Measurements from ENCODE around the gene MMS22L. TPM values are rescaled to one million over a fixed set of nuclear protein-coding genes. Genes with fewer than 3 reads are reported as not detected.

MMS22L gene
- total and polyA plus RNA-seq, 7 donors, result 0.60 to 9.7 (median 5.4) TPM

DNA sequence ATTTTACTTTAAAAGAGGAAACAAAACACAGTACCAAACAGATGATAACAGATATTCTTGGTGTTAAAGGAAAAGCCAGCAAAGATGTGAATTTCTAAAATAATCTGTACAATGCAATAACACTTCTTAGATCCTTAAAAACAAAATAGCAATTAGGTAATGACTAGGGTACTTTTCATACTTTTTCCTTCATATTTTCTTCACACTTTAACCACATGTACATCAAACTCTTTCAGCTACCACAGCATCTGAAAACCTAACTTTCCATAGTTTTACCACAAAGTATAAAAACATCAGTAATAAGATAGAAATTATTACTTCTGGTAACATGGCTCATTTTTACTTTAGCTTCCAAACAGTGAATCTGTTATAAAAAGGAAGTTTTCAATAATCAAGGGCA, 141.3 kb downstream of the MMS22L start:
- TF ChIP-seq POLR2A (IDR thresholded peaks at IDR 0.05), result no peak
- TF ChIP-seq EP300 (IDR thresholded peaks at IDR 0.05), result no peak
- TF ChIP-seq, protein P1, sequence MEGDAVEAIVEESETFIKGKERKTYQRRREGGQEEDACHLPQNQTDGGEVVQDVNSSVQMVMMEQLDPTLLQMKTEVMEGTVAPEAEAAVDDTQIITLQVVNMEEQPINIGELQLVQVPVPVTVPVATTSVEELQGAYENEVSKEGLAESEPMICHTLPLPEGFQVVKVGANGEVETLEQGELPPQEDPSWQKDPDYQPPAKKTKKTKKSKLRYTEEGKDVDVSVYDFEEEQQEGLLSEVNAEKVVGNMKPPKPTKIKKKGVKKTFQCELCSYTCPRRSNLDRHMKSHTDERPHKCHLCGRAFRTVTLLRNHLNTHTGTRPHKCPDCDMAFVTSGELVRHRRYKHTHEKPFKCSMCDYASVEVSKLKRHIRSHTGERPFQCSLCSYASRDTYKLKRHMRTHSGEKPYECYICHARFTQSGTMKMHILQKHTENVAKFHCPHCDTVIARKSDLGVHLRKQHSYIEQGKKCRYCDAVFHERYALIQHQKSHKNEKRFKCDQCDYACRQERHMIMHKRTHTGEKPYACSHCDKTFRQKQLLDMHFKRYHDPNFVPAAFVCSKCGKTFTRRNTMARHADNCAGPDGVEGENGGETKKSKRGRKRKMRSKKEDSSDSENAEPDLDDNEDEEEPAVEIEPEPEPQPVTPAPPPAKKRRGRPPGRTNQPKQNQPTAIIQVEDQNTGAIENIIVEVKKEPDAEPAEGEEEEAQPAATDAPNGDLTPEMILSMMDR (IDR thresholded peaks at IDR 0.05), result no peak
- no peak for TF ChIP-seq POLR2AphosphoS5 (IDR thresholded peaks at IDR 0.05)
- H3K4me3 ChIP-seq, result no peak overlapping the region
- no peaks in the 10 kb centered on the region for H3K9me3 ChIP-seq
- H3K4me1 ChIP-seq, result peaks cover 0 to 2% (median 0%) of the 10 kb centered on the region in 4 donors
- H3K27me3 ChIP-seq, result no peaks in the 10 kb centered on the region
- no peak for DNase-seq
- intact Hi-C loops (cut with DNase I), result no loop called here
- no peaks in the 10 kb centered on the region for H3K36me3 ChIP-seq
- H3K27ac ChIP-seq, result no peak overlapping the region

- Histone ChIP-seq H3K9me3 (no peaks in the 10 kb centered on the region), H3K27ac (no peak overlapping the region), H3K4me1 (peaks cover 0 to 2% (median 0%) of the 10 kb centered on the region in 4 donors), H3K4me3 (no peak overlapping the region), H3K36me3 (no peaks in the 10 kb centered on the region), H3K27me3 (no peaks in the 10 kb centered on the region)
- intact Hi-C loops (cut with DNase I), result no loop called here
- no peak for DNase-seq
- TF ChIP-seq POLR2AphosphoS5 (IDR thresholded peaks at IDR 0.05) (no peak), EP300 (IDR thresholded peaks at IDR 0.05) (no peak), POLR2A (IDR thresholded peaks at IDR 0.05) (no peak)
- TF ChIP-seq, protein P1 (IDR thresholded peaks at IDR 0.05), result no peak
- WGBS, 2 donors, result 89 to 91% methylated on average over 1 of the region's 1 CpG
Measured at GRCh38 chr6:97138581-97138980, 144.4 kb downstream of the MMS22L start.

- intact Hi-C loops (cut with DNase I), result no loop called here
- Histone ChIP-seq H3K27me3 (no peaks in the 10 kb centered on the region), H3K4me1 (peaks cover 0 to 2% (median 0%) of the 10 kb centered on the region in 4 donors), H3K36me3 (no peaks in the 10 kb centered on the region), H3K4me3 (no peak overlapping the region), H3K27ac (no peak overlapping the region), H3K9me3 (no peaks in the 10 kb centered on the region)
- no peak for DNase-seq
- 75 to 83% methylated on average over 7 of the region's 7 CpGs for whole genome bisulfite sequencing, 2 donors
- TF ChIP-seq, protein P1 (IDR thresholded peaks at IDR 0.05), result no peak
- TF ChIP-seq EP300 (IDR thresholded peaks at IDR 0.05), result no peak
Measured at GRCh38 chr6:97136626-97137358, 146.2 kb downstream of the MMS22L start.

- Histone ChIP-seq H3K36me3 (no peaks in the 10 kb centered on the region), H3K4me3 (no peak overlapping the region), H3K4me1 (no peaks in the 10 kb centered on the region), H3K27me3 (no peaks in the 10 kb centered on the region), H3K27ac (no peak overlapping the region), H3K9me3 (no peaks in the 10 kb centered on the region)
- TF ChIP-seq POLR2A (IDR thresholded peaks at IDR 0.05) (no peak), EP300 (IDR thresholded peaks at IDR 0.05) (no peak), POLR2AphosphoS5 (IDR thresholded peaks at IDR 0.05) (no peak)
- TF ChIP-seq, protein P1 (IDR thresholded peaks at IDR 0.05), result no peak
- DNase-seq, result no peak
- 42 to 64% methylated on average over 1 of the region's 1 CpG for WGBS, 2 donors
- intact Hi-C loops (cut with DNase I), result no loop called here
Measured at GRCh38 chr6:97133067-97133466, 149.9 kb downstream of the MMS22L start.

DNA sequence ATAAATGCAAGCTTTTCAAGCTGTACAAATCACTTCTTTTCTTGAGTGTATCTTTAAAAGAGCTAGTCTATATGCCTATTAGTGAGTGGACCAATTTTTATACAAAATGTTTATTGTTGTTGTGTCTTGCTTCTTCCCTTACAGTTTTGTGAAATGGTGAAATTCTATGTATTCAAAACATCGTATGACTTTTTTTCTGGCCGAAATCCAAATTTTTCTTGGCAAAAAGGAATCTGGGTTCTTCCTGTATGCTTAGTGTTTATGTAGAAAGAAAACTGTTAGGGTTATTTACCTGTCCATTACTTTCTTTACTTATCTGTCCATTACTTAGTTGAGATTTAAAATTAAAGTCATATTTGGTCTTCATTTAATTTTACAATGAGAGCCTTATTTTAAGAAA, 153.9 kb downstream of the MMS22L start:
- no peaks in the 10 kb centered on the region for H3K4me1 ChIP-seq
- intact Hi-C loops (cut with DNase I), result no loop called here
- H3K27ac ChIP-seq, result no peak overlapping the region
- H3K4me3 ChIP-seq, result no peak overlapping the region
- peaks cover 0 to 2% (median 0%) of the 10 kb centered on the region in 4 donors for H3K9me3 ChIP-seq
- H3K27me3 ChIP-seq, result no peaks in the 10 kb centered on the region
- no peak for DNase-seq
- 69 to 82% methylated on average over 2 of the region's 2 CpGs for WGBS, 2 donors
- no peak for TF ChIP-seq POLR2AphosphoS5 (IDR thresholded peaks at IDR 0.05)
- no peaks in the 10 kb centered on the region for H3K36me3 ChIP-seq
